Lung (tissue), 12 donors: ENCODE results near the gene HERC6. TPM values are rescaled to one million over a fixed set of nuclear protein-coding genes. Genes with fewer than 3 reads are reported as not detected.

Experiments used
- ATAC-seq: fragments of 200-7000 bp; cut with Tn5 transposase; one replicate; pipeline ENCODE4 v1.9.1; 2020; ENCODE audit warnings: moderate number of reproducible peaks; ENCODE audit not compliant: insufficient read depth, low FRiP score
- DNase-seq, 3 donors: peaks; one replicate each; pipeline ENCODE4 v3.0.0-alpha.2; 2013 to 2017
- H3K27ac ChIP-seq, 2 donors: one replicate each; pipeline ENCODE4 v1.5.1; 2013; ENCODE audit warnings: mild to moderate bottlenecking in 2 of 2, moderate library complexity in 2 of 2, control low read depth in 1 of 2, inconsistent platforms in 1 of 2, low read depth in 1 of 2, low read length in 1 of 2
- H3K27me3 ChIP-seq, 3 donors: one replicate each; pipeline ENCODE4 v1.5.1; 2013; ENCODE audit warnings: low read length in 2 of 3; ENCODE audit not compliant: control insufficient read depth in 3 of 3, insufficient read depth in 3 of 3
- H3K36me3 ChIP-seq, 4 donors: one replicate each; pipeline ENCODE4 v1.5.1; 2013; ENCODE audit warnings: low read length in 4 of 4, mild to moderate bottlenecking in 1 of 4, moderate library complexity in 1 of 4; ENCODE audit not compliant: control insufficient read depth in 4 of 4, insufficient read depth in 4 of 4
- H3K4me1 ChIP-seq, 5 donors: one replicate each; pipeline ENCODE4 v1.5.1; 2013; ENCODE audit warnings: low read length in 5 of 5, mild to moderate bottlenecking in 2 of 5, moderate library complexity in 1 of 5; ENCODE audit not compliant: control insufficient read depth in 5 of 5, insufficient read depth in 5 of 5
- H3K4me3 ChIP-seq: one replicate; pipeline ENCODE4 v1.5.1; 2013; ENCODE audit warnings: mild to moderate bottlenecking, control low read depth, moderate library complexity
- H3K9ac ChIP-seq, 2 donors: one replicate each; pipeline ENCODE4 v1.5.1; 2013; ENCODE audit warnings: low read length in 2 of 2, control low read depth in 1 of 2; ENCODE audit not compliant: insufficient read depth in 1 of 2
- H3K9me3 ChIP-seq, 4 donors: one replicate each; pipeline ENCODE4 v1.5.1; 2013; ENCODE audit warnings: low read length in 3 of 4, mild to moderate bottlenecking in 1 of 4, moderate library complexity in 1 of 4; ENCODE audit not compliant: control insufficient read depth in 4 of 4, insufficient read depth in 3 of 4
- CTCF ChIP-seq: IDR thresholded peaks from 2 replicates; pipeline ENCODE4 v1.5.1; 2012; ENCODE audit warnings: mild to moderate bottlenecking; ENCODE audit errors: control extremely low read depth, extremely low read depth
- WGBS, 2 donors: extraction: QIAGEN DNeasy Blood & Tissue Kit; methylation state at CpG; one replicate each; pipeline ENCODE4 v1.1.7; 2013; 5-methylcytosine and 5-hydroxymethylcytosine counted together
- polyA plus RNA-seq, 2 donors: library from polyadenylated mRNA; stranded (reverse); fragments of 200-250 nt; gene quantifications; one replicate each; pipeline ENCODE4 v1.2.1, GENCODE V29; 2013
- total RNA-seq, 2 donors: library from RNA; depleted of rRNA in 1 of 2; stranded (reverse); fragments of >200 nt in 1 of 2; gene quantifications; one replicate each; pipeline ENCODE4 v1.2.1, GENCODE V29; 2014 to 2021
- donor health status: control.
- donor health status: control.
- donor health status: Bipolar disorder and iron deficiency.
- donor health status: healthy.
- donor health status: DM: yes; HTN: yes; CAD: no.

The HERC6 gene
- total and polyA plus RNA-seq, 4 donors: 3.4 to 21.7 (median 10.0) TPM

DNA sequence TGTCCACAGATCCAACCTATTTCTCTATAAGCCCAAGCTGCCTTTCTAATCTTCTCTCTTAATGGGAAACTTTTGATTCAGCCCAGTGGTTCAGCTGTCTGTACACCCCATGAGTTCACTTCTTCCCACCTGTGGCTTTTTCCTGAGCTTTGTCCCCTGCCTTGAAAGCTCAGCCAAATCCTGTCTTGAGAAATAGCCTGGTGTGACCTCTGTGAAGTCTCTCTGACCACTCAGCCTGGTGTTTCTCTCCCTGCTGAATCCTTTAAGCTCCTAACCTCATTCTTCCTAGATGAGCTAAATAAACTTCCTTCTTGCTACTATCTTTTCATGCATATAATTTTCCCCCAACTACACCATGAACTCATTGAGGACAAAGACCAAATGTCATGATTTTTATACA is 63.0 kb downstream of the HERC6 start:
- Histone ChIP-seq H3K27ac (no peak overlapping the region), H3K9ac (no peak overlapping the region), H3K36me3 (peaks cover 7 to 21% (median 12%) of the 10 kb centered on the region in 4 donors), H3K4me1 (peaks cover 0 to 1% (median 0%) of the 10 kb centered on the region in 5 donors), H3K4me3 (no peak overlapping the region), H3K9me3 (peaks cover 0 to 2% (median 0%) of the 10 kb centered on the region in 4 donors), H3K27me3 (no peaks in the 10 kb centered on the region)
- no peak for ATAC-seq
- TF ChIP-seq CTCF: no peak
- DNase-seq: no peak

- Histone ChIP-seq H3K27ac (no peak overlapping the region), H3K4me3 (no peak overlapping the region), H3K9ac (no peak overlapping the region), H3K27me3 (no peaks in the 10 kb centered on the region), H3K4me1 (peaks cover 0 to 3% (median 1%) of the 10 kb centered on the region in 5 donors), H3K9me3 (peaks cover 0 to 2% (median 0%) of the 10 kb centered on the region in 4 donors), H3K36me3 (peaks cover 7 to 21% (median 11%) of the 10 kb centered on the region in 4 donors)
- peak in 1 of 3 donors; percentile 3 for DNase-seq
- ATAC-seq: no peak
- 81 to 96% methylated on average over 1 of the region's 1 CpG for WGBS, 2 donors
- no peak for TF ChIP-seq CTCF
Measured at GRCh38 chr4:88442689-88443191, 64.1 kb downstream of the HERC6 start.

- Histone ChIP-seq H3K9me3 (peaks cover 0 to 2% (median 0%) of the 10 kb centered on the region in 4 donors), H3K36me3 (peaks cover 7 to 21% (median 11%) of the 10 kb centered on the region in 4 donors), H3K4me3 (no peak overlapping the region), H3K27ac (no peak overlapping the region), H3K9ac (no peak overlapping the region), H3K27me3 (no peaks in the 10 kb centered on the region), H3K4me1 (peaks cover 0 to 3% (median 1%) of the 10 kb centered on the region in 5 donors)
- no peak for TF ChIP-seq CTCF
- DNase-seq: no peak
- WGBS, 2 donors: 94 to 95% methylated on average over 5 of the region's 5 CpGs
- no peak for ATAC-seq
Measured at GRCh38 chr4:88443486-88443885, 64.8 kb downstream of the HERC6 start.

DNA sequence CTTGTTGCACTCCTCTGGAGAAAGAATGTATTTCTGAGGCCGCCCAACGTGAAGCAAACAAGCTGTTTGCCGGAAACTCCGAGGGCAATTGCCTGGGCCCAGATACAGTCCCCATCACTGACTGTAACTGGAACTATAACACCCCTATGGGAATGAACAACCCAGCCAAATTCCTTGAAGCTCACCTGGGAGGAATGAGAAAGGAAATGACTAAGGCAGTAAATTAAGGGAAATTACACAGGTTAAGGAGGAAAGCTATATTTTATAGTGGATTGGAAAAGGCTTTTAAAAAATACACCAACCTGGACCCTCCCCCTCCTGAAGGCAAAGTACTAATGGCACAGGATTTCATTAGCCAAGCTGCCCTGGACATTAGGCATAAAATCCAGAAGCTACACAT is 66.6 kb downstream of the HERC6 start:
- no peak overlapping the region for H3K9ac ChIP-seq
- peaks cover 0 to 3% (median 1%) of the 10 kb centered on the region in 5 donors for H3K4me1 ChIP-seq
- ATAC-seq (no peak), DNase-seq (no peak)
- H3K27ac ChIP-seq: no peak overlapping the region
- WGBS, 2 donors: 83 to 90% methylated on average over 4 of the region's 4 CpGs
- peaks cover 0 to 2% (median 0%) of the 10 kb centered on the region in 4 donors for H3K9me3 ChIP-seq
- peaks cover 7 to 17% (median 11%) of the 10 kb centered on the region in 4 donors for H3K36me3 ChIP-seq
- no peak for TF ChIP-seq CTCF
- H3K27me3 ChIP-seq: no peaks in the 10 kb centered on the region
- no peak overlapping the region for H3K4me3 ChIP-seq
